GM19467 (cell line): Measurements from ENCODE around the gene RAB4B.
"Not testable (repeated sequence)": the region's sequence is repeated elsewhere in the genome, so short reads cannot be mapped to it uniquely, and the experiment has no call there.

Source experiments
- ATAC-seq: cut with Tn5 transposase; IDR thresholded peaks from one replicate; pipeline ENCODE4 v1.9.1; 2021; ENCODE audit warnings: mild to moderate bottlenecking, moderate library complexity; ENCODE audit not compliant: unreplicated experiment

RAB4B gene

GRCh38 chr19:40838477-40838876, 60.4 kb downstream of the RAB4B start:
- not testable (repeated sequence) for ATAC-seq

GRCh38 chr19:40842012-40842411, 64.0 kb downstream of the RAB4B start:
- not testable (repeated sequence) for ATAC-seq

DNA sequence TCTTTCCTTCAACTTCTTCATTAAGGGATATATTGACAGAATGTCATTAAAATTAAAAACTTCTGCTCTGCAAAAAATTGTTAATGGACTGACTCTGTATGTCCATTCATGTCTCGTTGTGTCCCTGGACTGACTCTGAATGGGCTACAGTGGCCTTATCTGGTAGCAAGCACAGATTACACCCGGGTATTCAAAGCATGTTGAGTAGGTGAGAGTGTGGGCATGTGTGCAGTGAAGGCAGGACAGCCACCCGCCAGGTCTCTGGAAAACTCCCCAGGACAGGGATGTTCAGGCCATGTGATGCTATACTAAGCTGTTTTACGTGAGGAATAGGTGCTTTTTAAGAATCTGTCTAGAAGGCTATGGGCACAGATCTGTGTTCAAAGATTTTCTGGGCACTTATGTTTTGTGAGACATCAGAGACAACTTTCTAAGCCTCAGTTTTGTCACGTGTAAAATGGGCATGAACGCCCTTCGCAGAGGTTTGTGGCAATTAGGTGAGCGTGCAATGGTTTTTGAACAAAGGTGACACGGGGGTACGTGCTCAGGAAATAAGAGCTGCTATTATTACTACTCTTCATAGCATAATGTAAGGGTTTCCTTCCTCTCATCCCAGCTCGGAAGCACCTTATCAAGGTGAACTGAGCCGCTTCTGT, 65.1 kb downstream of the RAB4B start:
- ATAC-seq = not testable (repeated sequence)

DNA sequence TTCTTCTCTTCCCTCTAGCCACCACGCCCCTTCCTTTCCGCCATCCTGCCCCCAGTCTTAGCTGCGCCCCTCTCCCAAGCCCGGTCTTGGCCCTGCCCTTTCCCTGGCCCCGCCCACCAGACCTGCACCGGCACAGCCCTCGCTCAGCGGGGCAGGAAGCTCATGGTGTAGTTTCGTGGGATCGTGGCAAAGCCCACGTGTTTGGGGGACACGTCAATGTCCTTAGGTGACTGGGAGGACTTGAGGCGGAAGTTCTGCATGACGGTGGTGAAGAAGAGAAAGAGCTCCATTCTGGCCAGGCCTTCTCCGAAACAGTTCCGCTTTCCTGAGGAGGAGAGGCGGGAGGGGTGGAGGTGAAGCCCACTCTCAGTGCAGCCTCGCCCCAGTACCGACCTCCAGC, 65.6 kb downstream of the RAB4B start:
- ATAC-seq = not testable (repeated sequence)
